Putamen (tissue), 1 donor: ENCODE results near the gene GRM7.
A peak's percentile ranks its signal among the peaks of the same experiment; 100 is the strongest.

Source experiments
- DNase-seq: peaks from one replicate; pipeline ENCODE4 v3.0.0-alpha.2; 2016; ENCODE audit warnings: low spot score

GRM7 gene

GRCh38 chr3:6971933-6972332 lies 111.0 kb downstream of the GRM7 start:
- DNase-seq, result no peak

- DNase-seq, result no peak
Observed at GRCh38 chr3:6985848-6986247, 124.9 kb downstream of the GRM7 start.

- no peak for DNase-seq
Observed at GRCh38 chr3:6989608-6990291, 128.8 kb downstream of the GRM7 start.

DNA sequence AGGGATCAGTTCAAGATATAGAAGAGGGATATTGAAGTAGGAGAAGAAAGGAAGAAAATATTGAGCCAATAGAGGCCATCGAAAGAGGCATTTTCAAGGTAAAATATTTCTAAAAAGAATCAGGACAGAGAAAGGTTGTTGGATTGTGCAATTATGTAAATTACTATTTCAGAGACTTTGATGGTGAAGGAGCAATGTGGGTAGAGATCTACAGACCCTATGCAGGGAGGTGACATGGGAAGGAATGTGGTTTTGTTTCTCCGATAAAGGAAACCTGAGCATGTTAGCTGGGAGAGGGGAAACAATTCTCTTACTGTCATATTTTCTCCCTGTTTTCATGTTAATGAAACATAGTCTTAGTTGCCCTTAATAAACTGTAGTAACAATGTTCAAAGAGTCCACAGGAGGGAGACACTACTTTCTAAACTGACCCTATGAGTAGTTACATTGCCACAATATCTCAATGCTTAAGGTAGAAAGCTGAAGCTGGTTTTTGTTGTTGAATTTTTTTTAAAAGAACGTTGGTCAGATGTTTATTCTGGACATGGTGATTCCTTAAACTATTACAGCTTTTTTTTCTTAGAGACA lies 133.3 kb downstream of the GRM7 start:
- DNase-seq, result no peak

- DNase-seq, result no peak
Observed at GRCh38 chr3:7000501-7000900, 139.6 kb downstream of the GRM7 start.

DNA sequence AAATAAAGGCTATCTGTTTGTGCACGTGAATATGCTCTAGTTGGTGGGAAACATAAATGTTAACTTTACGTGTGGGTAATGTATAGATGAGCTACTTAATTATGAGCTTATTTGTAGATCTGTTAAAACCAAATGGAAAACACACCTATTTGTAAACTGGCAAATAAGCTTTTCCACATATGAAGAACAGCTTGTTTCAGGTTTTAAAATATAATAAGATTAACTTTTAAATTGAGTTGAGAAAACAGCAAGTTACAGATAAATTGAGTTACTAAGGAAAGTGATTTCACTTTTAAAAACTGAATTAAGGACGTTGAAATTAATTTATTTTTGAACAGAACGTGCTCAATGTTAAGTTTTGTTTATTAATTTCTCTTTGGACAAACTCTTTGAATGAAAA lies 140.5 kb downstream of the GRM7 start:
- no peak for DNase-seq

- DNase-seq, result no peak
Observed at GRCh38 chr3:7015683-7016440, 154.9 kb downstream of the GRM7 start.

- peak; percentile 62 for DNase-seq
Observed at GRCh38 chr3:7025581-7026300, 164.8 kb downstream of the GRM7 start.

- DNase-seq, result no peak
Observed at GRCh38 chr3:7029562-7029961, 168.6 kb downstream of the GRM7 start.

DNA sequence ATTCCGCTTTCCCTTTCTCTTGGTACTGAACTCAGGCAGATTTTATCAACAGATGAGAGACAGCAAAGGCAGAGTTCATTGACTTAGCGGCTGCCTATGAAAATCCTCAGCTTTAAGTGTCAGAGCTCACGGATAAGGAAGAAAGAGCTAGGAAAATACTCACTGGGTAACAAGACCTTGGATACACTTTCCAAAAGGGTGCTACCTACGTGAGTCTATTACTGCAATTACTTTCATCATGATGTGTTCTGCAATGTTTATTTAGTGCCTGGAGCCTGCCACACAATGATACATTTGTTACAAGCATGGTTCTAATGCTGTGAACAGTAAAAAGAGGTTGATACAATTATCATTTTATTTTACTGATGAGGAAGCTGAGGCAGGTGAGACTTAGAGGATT lies 177.5 kb downstream of the GRM7 start:
- no peak for DNase-seq

DNA sequence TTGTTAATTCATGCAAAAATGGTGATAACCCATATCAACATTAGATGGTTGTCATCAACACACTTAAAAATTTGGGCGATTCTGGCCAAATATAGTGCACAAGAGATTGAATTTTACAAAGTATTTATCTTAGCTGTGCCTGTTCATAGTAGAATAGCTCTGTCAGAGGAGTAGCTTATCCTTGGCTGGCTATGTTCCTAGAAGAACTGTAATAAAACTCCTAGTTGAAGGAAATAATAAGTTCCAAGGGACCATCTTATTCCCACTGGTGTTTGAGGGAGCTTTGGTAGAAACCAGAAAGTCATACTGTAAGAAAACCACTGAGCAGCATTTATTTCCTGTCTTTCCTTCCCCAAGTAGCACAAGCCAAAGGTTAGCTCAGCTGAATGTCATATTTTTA lies 201.8 kb downstream of the GRM7 start:
- DNase-seq, result no peak

- DNase-seq, result no peak
Observed at GRCh38 chr3:7070461-7070860, 209.5 kb downstream of the GRM7 start.

GRCh38 chr3:7074217-7074616 lies 213.3 kb downstream of the GRM7 start:
- DNase-seq, result no peak

DNA sequence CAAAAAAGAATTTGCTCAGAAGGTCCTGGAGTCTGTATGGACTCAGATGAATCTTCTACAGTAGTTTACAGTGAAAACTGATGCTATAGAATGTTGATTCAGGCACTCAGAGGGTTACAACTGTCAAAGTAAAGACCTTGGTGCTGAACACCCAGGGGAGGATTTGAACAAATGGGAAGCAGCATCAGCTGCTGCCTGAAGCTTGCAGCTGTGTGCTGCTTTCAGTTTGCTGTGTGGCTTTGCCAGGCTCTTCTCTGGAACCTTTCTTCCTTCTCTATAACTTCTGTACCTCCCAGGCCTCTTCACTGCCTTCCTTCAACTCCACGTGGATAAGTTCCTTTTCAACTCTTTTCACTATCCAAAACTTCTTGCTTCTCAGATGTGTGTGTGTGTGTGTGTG lies 214.2 kb downstream of the GRM7 start:
- no peak for DNase-seq

DNA sequence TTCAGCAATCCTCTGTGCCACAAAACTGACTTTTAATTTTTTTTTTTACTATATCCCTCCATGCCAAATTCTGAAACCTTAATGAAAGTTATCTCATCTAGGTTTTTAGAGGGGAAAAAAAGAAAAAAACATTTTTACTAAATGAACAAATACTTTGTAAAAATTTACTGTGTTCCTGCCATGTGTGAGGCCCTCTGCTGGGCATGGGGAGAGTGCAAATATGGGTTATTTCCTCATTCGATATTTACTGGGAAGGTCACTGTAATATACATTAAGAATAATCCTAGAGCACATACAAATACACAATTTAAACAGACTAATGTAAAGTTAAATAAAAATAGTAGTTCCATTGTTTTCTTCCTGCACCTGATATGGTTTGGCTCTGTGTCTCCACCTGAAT lies 215.0 kb downstream of the GRM7 start:
- DNase-seq, result no peak

DNA sequence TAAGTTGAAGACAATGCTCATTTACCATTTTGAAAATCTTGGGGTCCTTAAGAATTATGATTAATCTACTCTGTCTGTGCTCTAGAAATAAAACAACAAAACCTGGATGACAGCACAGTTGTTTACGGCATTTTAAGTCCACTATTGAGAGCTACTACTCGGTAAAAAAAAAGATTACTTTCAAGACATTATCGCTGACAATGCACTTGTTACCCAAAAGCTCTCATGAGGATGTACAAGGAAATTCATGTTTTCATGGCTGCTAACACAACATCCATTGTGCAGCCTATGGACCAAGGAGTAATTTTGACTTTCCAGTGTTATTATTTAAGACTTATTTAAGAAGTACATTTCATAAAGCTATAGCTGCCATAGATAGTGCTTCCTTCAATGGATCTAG lies 221.3 kb downstream of the GRM7 start:
- no peak for DNase-seq

- DNase-seq, result no peak
Observed at GRCh38 chr3:7086417-7086816, 225.5 kb downstream of the GRM7 start.

DNA sequence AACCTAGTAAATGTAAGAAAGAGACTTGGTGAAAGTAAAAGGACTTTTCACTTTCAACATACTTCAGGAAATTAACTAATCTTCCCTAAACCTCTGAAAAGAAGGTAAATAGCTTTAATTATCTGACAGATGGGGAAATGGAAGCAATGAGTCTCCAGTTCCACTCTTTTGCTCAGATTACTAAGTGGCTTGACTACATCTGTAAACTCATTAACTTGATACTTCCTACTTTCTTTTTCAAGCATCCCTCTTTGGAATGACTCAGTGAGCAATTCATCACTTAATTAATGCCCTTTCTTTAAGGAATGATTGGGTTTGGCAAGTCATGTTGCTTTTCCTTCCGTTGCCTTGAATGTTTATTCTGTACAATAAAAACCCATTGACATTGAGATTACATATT lies 234.2 kb downstream of the GRM7 start:
- DNase-seq, result no peak

DNA sequence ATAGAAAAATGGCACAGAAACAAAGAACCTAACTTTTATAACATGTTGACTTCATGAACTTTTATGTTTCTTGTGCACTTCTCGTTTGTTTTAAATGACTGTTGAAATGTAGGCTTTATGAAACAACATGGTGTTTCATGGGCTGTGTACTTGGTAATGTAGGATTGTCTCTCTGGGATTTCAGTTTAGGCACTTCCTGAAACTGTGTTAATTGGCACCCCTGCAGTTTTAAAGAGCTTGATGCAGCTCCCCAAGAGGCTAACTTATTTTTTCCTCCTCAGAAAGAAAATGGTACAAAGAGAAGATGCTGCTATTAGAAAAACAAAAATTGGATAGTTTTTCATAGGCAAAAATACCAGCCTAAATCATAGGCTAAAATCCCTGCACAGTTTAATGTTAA lies 239.2 kb downstream of the GRM7 start:
- DNase-seq, result no peak

DNA sequence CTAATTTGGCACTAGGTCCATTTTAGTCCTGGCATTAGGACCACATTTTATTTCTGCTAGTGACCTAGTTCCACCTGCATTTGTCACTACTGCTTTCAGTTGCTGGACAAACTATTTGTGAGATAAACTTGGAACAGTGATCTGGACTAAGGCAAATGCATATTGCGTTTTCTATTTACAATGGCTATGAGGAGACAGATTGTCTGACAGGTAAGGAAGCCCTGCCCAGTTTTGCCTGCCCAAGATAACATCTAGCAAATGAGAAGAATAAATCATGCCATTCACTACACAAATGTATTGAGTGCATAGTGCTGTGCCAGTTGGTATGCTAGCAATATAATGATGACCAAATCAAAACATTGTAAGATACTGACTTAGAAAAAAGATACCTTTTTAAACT lies 245.7 kb downstream of the GRM7 start:
- DNase-seq, result no peak

GRCh38 chr3:7112523-7113056 lies 251.7 kb downstream of the GRM7 start:
- no peak for DNase-seq

GRCh38 chr3:7144697-7145308 lies 283.9 kb downstream of the GRM7 start:
- DNase-seq, result no peak
